ENCODE measurements around the gene IL1RL1.

GRCh38 chr2:102302458-102302857, 8.9 kb upstream of the IL1RL1 start:
- TF ChIP-seq CTCF (IDR thresholded peaks at IDR 0.05; ENCODE audit: low read length) (no peak), EZH2 (IDR thresholded peaks at IDR 0.05; ENCODE audit: borderline replicate concordance, low read length) (no peak)

Data from OCI-LY1 (cell line).